ENCODE results near the gene MSH6.
"Not testable (repeated sequence)": the region's sequence is repeated elsewhere in the genome, so short reads cannot be mapped to it uniquely, and the experiment has no call there.

MSH6 gene

DNA sequence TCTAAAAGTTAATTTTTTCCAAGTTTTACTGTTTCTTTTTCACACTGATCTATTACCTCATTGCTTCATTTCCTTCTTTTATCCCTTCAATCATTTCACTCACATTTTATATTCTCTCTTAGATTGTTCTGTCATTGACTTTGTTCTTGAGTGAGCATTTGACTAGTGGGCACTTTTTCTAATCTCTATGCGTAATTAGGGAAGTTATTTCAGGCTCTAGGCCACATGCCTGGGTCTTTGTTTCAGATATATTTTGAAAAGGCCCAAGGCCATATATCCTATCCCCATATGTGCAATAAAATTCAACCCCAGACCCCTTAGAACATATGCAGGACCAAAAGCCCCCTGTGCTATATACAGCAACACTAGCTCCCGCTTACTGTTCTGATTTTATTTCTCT, 61.2 kb downstream of the MSH6 start:
- H3K27me3 Mint-ChIP-seq, result no peaks in the 10 kb centered on the region
- peaks cover 12% of the 10 kb centered on the region for H3K36me3 Mint-ChIP-seq (ENCODE audit: low read depth)
- H3K4me1 Mint-ChIP-seq (ENCODE audit: low read depth), result peaks cover 31% of the 10 kb centered on the region
- H3K4me3 Mint-ChIP-seq, result no peak overlapping the region
- peak overlapping the region; percentile 34 for H3K27ac Mint-ChIP-seq
- H3K9me3 Mint-ChIP-seq, result no peaks in the 10 kb centered on the region

DNA sequence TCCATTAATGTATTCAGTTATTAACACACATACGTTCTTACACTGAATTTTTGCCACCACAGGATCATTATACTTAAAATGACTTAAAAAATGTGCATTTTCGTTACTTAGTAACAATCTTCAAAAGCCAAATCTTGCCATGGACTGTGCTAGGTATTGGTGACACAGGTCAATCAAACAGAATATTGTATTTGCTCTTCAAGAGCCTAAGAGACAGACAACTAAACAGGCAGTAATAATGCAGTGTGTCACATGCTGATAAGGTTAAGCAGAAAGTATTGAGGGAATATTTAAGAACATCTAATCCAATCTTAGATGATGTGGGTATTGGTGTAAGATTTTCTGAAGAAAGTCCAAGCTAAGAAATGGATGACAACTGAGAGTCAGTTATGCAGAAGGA, 66.4 kb downstream of the MSH6 start:
- Mint-ChIP-seq H3K4me3 (no peak overlapping the region), H3K9me3 (no peaks in the 10 kb centered on the region), H3K4me1 (ENCODE audit: low read depth) (peaks cover 41% of the 10 kb centered on the region), H3K36me3 (ENCODE audit: low read depth) (peaks cover 20% of the 10 kb centered on the region), H3K27me3 (no peaks in the 10 kb centered on the region), H3K27ac (peak overlapping the region; percentile 38)

DNA sequence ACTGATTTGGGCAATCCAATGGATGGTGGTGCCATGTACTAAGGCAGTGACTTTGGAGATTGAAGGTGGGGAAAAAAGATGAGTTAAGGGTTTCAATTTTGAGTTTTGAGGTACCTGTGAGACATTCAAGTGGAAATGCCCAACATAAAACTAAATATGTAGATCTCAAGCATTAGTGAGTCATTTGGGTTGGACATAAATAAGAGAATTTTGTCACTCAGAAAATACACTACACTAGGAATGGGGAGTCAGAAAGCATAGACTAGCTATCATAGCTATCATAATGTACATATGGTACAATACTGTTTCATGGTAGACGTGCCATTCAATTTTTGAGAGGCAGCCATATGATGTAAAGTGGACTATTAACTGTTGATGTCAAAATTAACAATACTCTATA, 67.3 kb downstream of the MSH6 start:
- Mint-ChIP-seq H3K4me3 (no peak overlapping the region), H3K4me1 (ENCODE audit: low read depth) (peaks cover 38% of the 10 kb centered on the region), H3K9me3 (no peaks in the 10 kb centered on the region), H3K27ac (peak overlapping the region; percentile 1), H3K27me3 (no peaks in the 10 kb centered on the region), H3K36me3 (ENCODE audit: low read depth) (peaks cover 20% of the 10 kb centered on the region)

DNA sequence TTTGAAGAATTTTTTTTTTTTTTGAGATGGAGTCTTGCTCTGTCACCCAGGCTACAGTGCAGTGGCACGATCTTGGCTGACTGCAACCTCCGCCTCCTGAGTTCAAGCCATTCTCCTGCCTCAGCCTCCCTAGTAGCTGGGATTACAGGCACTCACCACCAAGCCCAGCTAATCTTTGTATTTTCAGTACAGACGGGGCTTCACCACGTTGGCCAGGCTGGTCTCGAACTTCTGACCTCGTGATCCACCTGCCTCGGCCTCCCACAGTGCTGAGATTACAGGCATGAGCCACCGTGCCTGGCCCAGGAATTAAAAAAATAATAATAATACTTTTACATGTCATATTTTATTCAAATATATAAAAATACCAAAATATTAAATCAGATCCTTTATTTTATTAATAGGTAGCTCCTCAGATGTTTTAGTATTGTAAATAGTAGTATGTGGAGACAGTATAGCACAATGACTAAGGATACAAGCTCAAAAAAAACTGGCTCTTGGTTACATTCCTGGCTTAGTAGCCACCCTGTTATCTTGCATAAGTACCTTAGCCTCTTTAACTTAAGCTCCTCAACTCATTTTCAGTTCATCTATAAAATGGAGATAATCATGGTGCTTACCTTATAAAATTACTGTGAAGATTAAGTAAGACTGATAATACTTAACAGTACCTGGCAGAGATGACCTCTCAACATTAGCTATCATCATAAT, 70.3 kb downstream of the MSH6 start:
- Mint-ChIP-seq H3K36me3 (ENCODE audit: low read depth) (peaks cover 20% of the 10 kb centered on the region), H3K4me1 (ENCODE audit: low read depth) (peaks cover 60% of the 10 kb centered on the region)
- not testable (repeated sequence) for H3K27me3 Mint-ChIP-seq, H3K9me3 Mint-ChIP-seq, H3K27ac Mint-ChIP-seq, H3K4me3 Mint-ChIP-seq
